ENCODE data around the gene CISD3. TPM values are rescaled to one million over a fixed set of nuclear protein-coding genes. Genes with fewer than 3 reads are reported as not detected.

The CISD3 gene
- total and polyA plus RNA-seq, 10 of the 15 experiments (the other 5 are each of a cell fraction or from before 2014, with no cell fraction given): 2.6 to 38.1 (median 8.1) TPM

GRCh38 chr17:38783227-38783626 is 53.1 kb downstream of the CISD3 start:
- Histone ChIP-seq H4K20me1 (ENCODE audit: control insufficient read depth, insufficient read depth) (no peaks in the 10 kb centered on the region), H3K4me3 (no peak overlapping the region), H3K79me2 (ENCODE audit: control insufficient read depth, insufficient read depth, low read length) (no peaks in the 10 kb centered on the region), H3K27me3 (replicated peaks in 1 of 2; ENCODE audit: control insufficient read depth in 2 of 2, insufficient read depth in 2 of 2, low read length in 1 of 2) (no peaks in the 10 kb centered on the region), H3K9ac (ENCODE audit: control insufficient read depth, insufficient read depth, low read length) (no peak overlapping the region), H3K4me1 (ENCODE audit: control insufficient read depth, insufficient read depth, low read length) (no peaks in the 10 kb centered on the region; the same call in 1 of the 2 replicates), H3K9me3 (replicated peaks; ENCODE audit: control insufficient read depth, insufficient read depth, low read length) (no peaks in the 10 kb centered on the region), H3K36me3 (ENCODE audit: control insufficient read depth in 2 of 2, insufficient read depth in 2 of 2, low read length in 1 of 2) (peaks cover 18 to 26% of the 10 kb centered on the region in 2 experiments), H2AFZ (ENCODE audit: control insufficient read depth, low read depth, low read length) (no peak overlapping the region), H3K27ac (ENCODE audit: control insufficient read depth, insufficient read depth) (no peak overlapping the region), H3K4me2 (ENCODE audit: control insufficient read depth, insufficient read depth) (no peak overlapping the region)
- no TSS peak for BruUV-seq (replicated peaks)
- WGBS (ENCODE audit: insufficient coverage, insufficient replicate concordance, low lambda C conversion rate, missing lambda C conversion rate): 82% methylated on average over 3 of the region's 3 CpGs
- ChIA-PET RAD21 (ENCODE audit: unreplicated experiment) (no interaction called here), POLR2A (interaction anchor here (0.6 kb wide), 1 partner anchor 21 kb away, joined by 3 read pairs; no protein-coding TSS in a partner anchor), CTCF (no interaction called here), SMC1A (ENCODE audit: uncharacterized antibody, unreplicated experiment) (no interaction called here)
- intact Hi-C loops (cut with micrococcal nuclease; ENCODE audit: unreplicated experiment): no loop called here
- FAIRE-seq (no peak), ATAC-seq (no peak), DNase-seq (ENCODE audit: low read depth, low spot score) (no peak)
- in situ Hi-C loops (cut with MboI): no loop called here
- no peak for TF ChIP-seq BHLHE40 (IDR thresholded peaks at IDR 0.05; ENCODE audit: borderline replicate concordance in 1 of 2, low read depth in 2 of 2, low read length in 1 of 2)

Small RNAs within 50 kb of the gene (microRNA-seq; reads per million reads assigned to microRNA genes)
- 2.3 reads per million, percentile 7 among the genes with 10 or more reads in this experiment for gene MIR4726
- 1.7 reads per million for gene MIR4734

Small RNAs within 50 kb of the gene (small RNA-seq; reads per million reads assigned to genes)
- gene MIR4726 (0.43 reads per million, percentile 5 among the genes with 10 or more reads in this experiment), gene MIR4734 (0.39 reads per million, percentile 3 among the genes with 10 or more reads in this experiment), gene RNA5SP440 (1.8 reads per million, percentile 58 among the genes with 10 or more reads in this experiment), gene RNU6-866P (not detected)

Other genes with a start within 250 kb of the CISD3 start
Only the 7 nearest of the 10 such genes appear.
- gene EPOP, start 55.4 kb upstream of the CISD3 start, total RNA-seq (2014; rRNA removed): 4.8 and 5.0 TPM in 2 replicates
- gene EPOP, start 55.4 kb upstream of the CISD3 start, total RNA-seq (2014; rRNA removed; fragmentation: Illumina TruSeq; extraction: Trizol): 3.3 and 3.6 TPM in 2 replicates
- gene EPOP, start 55.4 kb upstream of the CISD3 start, total RNA-seq (2021): 9.0 and 9.7 TPM in 2 replicates
- 7.7 and 8.2 TPM in 2 replicates for gene EPOP, start 55.4 kb upstream of the CISD3 start, polyA plus RNA-seq (2011; rRNA removed)
- gene EPOP, start 55.4 kb upstream of the CISD3 start, polyA plus RNA-seq (2014; fragmentation: Illumina TruSeq; extraction: Trizol): 3.9 and 4.0 TPM in 2 replicates
- 1 to 10 TPM in 1 of 2 experiments, under 1 TPM in 1; 0.53 to 1.4 TPM for gene EPOP, start 55.4 kb upstream of the CISD3 start, polyA plus RNA-seq (2014; fragmentation: Nextera tagmentation; extraction: Ambion mirVana)
- gene EPOP, start 55.4 kb upstream of the CISD3 start, polyA plus RNA-seq (2014; rRNA removed): 5.9 and 6.3 TPM in 2 replicates
- 1 to 10 TPM; 1.6 to 2.2 TPM for gene EPOP, start 55.4 kb upstream of the CISD3 start, polyA plus RNA-seq (2016; fragmentation: Nextera tagmentation; extraction: Ambion mirVana)
- gene MLLT6, start 25.1 kb upstream of the CISD3 start, total RNA-seq (2014; rRNA removed): 44.2 and 46.0 TPM in 2 replicates
- gene MLLT6, start 25.1 kb upstream of the CISD3 start, total RNA-seq (2014; rRNA removed; fragmentation: Illumina TruSeq; extraction: Trizol): 29.0 and 31.2 TPM in 2 replicates
- 89.0 and 105 TPM in 2 replicates for gene MLLT6, start 25.1 kb upstream of the CISD3 start, total RNA-seq (2021)
- gene MLLT6, start 25.1 kb upstream of the CISD3 start, polyA plus RNA-seq (2011; rRNA removed): 33.8 and 47.5 TPM in 2 replicates
- 35.2 and 43.6 TPM in 2 replicates for gene MLLT6, start 25.1 kb upstream of the CISD3 start, polyA plus RNA-seq (2014; fragmentation: Illumina TruSeq; extraction: Trizol)
- 1 to 10 TPM; 4.8 to 4.9 TPM for gene MLLT6, start 25.1 kb upstream of the CISD3 start, polyA plus RNA-seq (2014; fragmentation: Nextera tagmentation; extraction: Ambion mirVana)
- 75.7 and 82.4 TPM in 2 replicates for gene MLLT6, start 25.1 kb upstream of the CISD3 start, polyA plus RNA-seq (2014; rRNA removed)
- gene MLLT6, start 25.1 kb upstream of the CISD3 start, polyA plus RNA-seq (2016; fragmentation: Nextera tagmentation; extraction: Ambion mirVana): 1 to 10 TPM; 7.2 to 8.2 TPM
- 3.7 and 4.5 TPM in 2 replicates for gene PCGF2, start 18.0 kb downstream of the CISD3 start, total RNA-seq (2014; rRNA removed)
- gene PCGF2, start 18.0 kb downstream of the CISD3 start, total RNA-seq (2014; rRNA removed; fragmentation: Illumina TruSeq; extraction: Trizol): 2.7 and 3.1 TPM in 2 replicates
- gene PCGF2, start 18.0 kb downstream of the CISD3 start, total RNA-seq (2021): 35.6 and 40.4 TPM in 2 replicates
- 7.9 and 15.1 TPM in 2 replicates for gene PCGF2, start 18.0 kb downstream of the CISD3 start, polyA plus RNA-seq (2011; rRNA removed)
- gene PCGF2, start 18.0 kb downstream of the CISD3 start, polyA plus RNA-seq (2014; fragmentation: Illumina TruSeq; extraction: Trizol): 6.4 and 10.1 TPM in 2 replicates
- gene PCGF2, start 18.0 kb downstream of the CISD3 start, polyA plus RNA-seq (2014; fragmentation: Nextera tagmentation; extraction: Ambion mirVana): 1 to 10 TPM; 3.1 to 9.8 TPM
- 14.2 and 15.5 TPM in 2 replicates for gene PCGF2, start 18.0 kb downstream of the CISD3 start, polyA plus RNA-seq (2014; rRNA removed)
- gene PCGF2, start 18.0 kb downstream of the CISD3 start, polyA plus RNA-seq (2016; fragmentation: Nextera tagmentation; extraction: Ambion mirVana): 1 to 10 TPM; 3.0 to 4.1 TPM
- gene PSMB3, start 22.4 kb downstream of the CISD3 start, total RNA-seq (2014; rRNA removed): 420 and 425 TPM in 2 replicates
- 331 and 348 TPM in 2 replicates for gene PSMB3, start 22.4 kb downstream of the CISD3 start, total RNA-seq (2014; rRNA removed; fragmentation: Illumina TruSeq; extraction: Trizol)
- gene PSMB3, start 22.4 kb downstream of the CISD3 start, total RNA-seq (2021): 298 and 300 TPM in 2 replicates
- gene PSMB3, start 22.4 kb downstream of the CISD3 start, polyA plus RNA-seq (2011; rRNA removed): 295 and 448 TPM in 2 replicates
- 277 and 353 TPM in 2 replicates for gene PSMB3, start 22.4 kb downstream of the CISD3 start, polyA plus RNA-seq (2014; fragmentation: Illumina TruSeq; extraction: Trizol)
- gene PSMB3, start 22.4 kb downstream of the CISD3 start, polyA plus RNA-seq (2014; fragmentation: Nextera tagmentation; extraction: Ambion mirVana): 1,000 to 10,000 TPM; 1,622 to 2,130 TPM
- 499 and 533 TPM in 2 replicates for gene PSMB3, start 22.4 kb downstream of the CISD3 start, polyA plus RNA-seq (2014; rRNA removed)
- 100 to 1,000 TPM; 612 to 643 TPM for gene PSMB3, start 22.4 kb downstream of the CISD3 start, polyA plus RNA-seq (2016; fragmentation: Nextera tagmentation; extraction: Ambion mirVana)
- gene PIP4K2B, start 69.2 kb downstream of the CISD3 start, total RNA-seq (2014; rRNA removed): 15.3 and 15.8 TPM in 2 replicates
- 18.1 and 22.0 TPM in 2 replicates for gene PIP4K2B, start 69.2 kb downstream of the CISD3 start, total RNA-seq (2014; rRNA removed; fragmentation: Illumina TruSeq; extraction: Trizol)
- gene PIP4K2B, start 69.2 kb downstream of the CISD3 start, total RNA-seq (2021): 30.2 and 30.3 TPM in 2 replicates
- 16.7 and 22.4 TPM in 2 replicates for gene PIP4K2B, start 69.2 kb downstream of the CISD3 start, polyA plus RNA-seq (2011; rRNA removed)
- gene PIP4K2B, start 69.2 kb downstream of the CISD3 start, polyA plus RNA-seq (2014; fragmentation: Illumina TruSeq; extraction: Trizol): 24.8 and 26.6 TPM in 2 replicates
- 1 to 10 TPM; 3.8 to 4.0 TPM for gene PIP4K2B, start 69.2 kb downstream of the CISD3 start, polyA plus RNA-seq (2014; fragmentation: Nextera tagmentation; extraction: Ambion mirVana)
- gene PIP4K2B, start 69.2 kb downstream of the CISD3 start, polyA plus RNA-seq (2014; rRNA removed): 21.1 and 24.5 TPM in 2 replicates
- gene PIP4K2B, start 69.2 kb downstream of the CISD3 start, polyA plus RNA-seq (2016; fragmentation: Nextera tagmentation; extraction: Ambion mirVana): 1 to 10 TPM; 8.2 to 8.5 TPM
- gene CWC25, start 95.0 kb downstream of the CISD3 start, total RNA-seq (2014; rRNA removed): 14.7 and 17.5 TPM in 2 replicates
- 18.5 and 19.9 TPM in 2 replicates for gene CWC25, start 95.0 kb downstream of the CISD3 start, total RNA-seq (2014; rRNA removed; fragmentation: Illumina TruSeq; extraction: Trizol)
- 15.9 and 17.1 TPM in 2 replicates for gene CWC25, start 95.0 kb downstream of the CISD3 start, total RNA-seq (2021)
- gene CWC25, start 95.0 kb downstream of the CISD3 start, polyA plus RNA-seq (2011; rRNA removed): 29.6 and 30.7 TPM in 2 replicates
- 29.7 and 29.9 TPM in 2 replicates for gene CWC25, start 95.0 kb downstream of the CISD3 start, polyA plus RNA-seq (2014; fragmentation: Illumina TruSeq; extraction: Trizol)
- gene CWC25, start 95.0 kb downstream of the CISD3 start, polyA plus RNA-seq (2014; fragmentation: Nextera tagmentation; extraction: Ambion mirVana): 10 to 100 TPM; 25.0 to 29.7 TPM
- gene CWC25, start 95.0 kb downstream of the CISD3 start, polyA plus RNA-seq (2014; rRNA removed): 19.9 and 28.1 TPM in 2 replicates
- 10 to 100 TPM; 15.4 to 20.9 TPM for gene CWC25, start 95.0 kb downstream of the CISD3 start, polyA plus RNA-seq (2016; fragmentation: Nextera tagmentation; extraction: Ambion mirVana)
- gene RPL23, start 123.4 kb downstream of the CISD3 start, total RNA-seq (2014; rRNA removed): 2,317 and 2,414 TPM in 2 replicates
- gene RPL23, start 123.4 kb downstream of the CISD3 start, total RNA-seq (2014; rRNA removed; fragmentation: Illumina TruSeq; extraction: Trizol): 3,231 and 3,325 TPM in 2 replicates
- 2,200 and 2,256 TPM in 2 replicates for gene RPL23, start 123.4 kb downstream of the CISD3 start, total RNA-seq (2021)
- 2,867 and 3,528 TPM in 2 replicates for gene RPL23, start 123.4 kb downstream of the CISD3 start, polyA plus RNA-seq (2011; rRNA removed)
- gene RPL23, start 123.4 kb downstream of the CISD3 start, polyA plus RNA-seq (2014; fragmentation: Illumina TruSeq; extraction: Trizol): 4,821 and 5,052 TPM in 2 replicates
- gene RPL23, start 123.4 kb downstream of the CISD3 start, polyA plus RNA-seq (2014; fragmentation: Nextera tagmentation; extraction: Ambion mirVana): 1,000 to 10,000 TPM; 3,319 to 3,754 TPM
- 3,219 and 3,296 TPM in 2 replicates for gene RPL23, start 123.4 kb downstream of the CISD3 start, polyA plus RNA-seq (2014; rRNA removed)
- gene RPL23, start 123.4 kb downstream of the CISD3 start, polyA plus RNA-seq (2016; fragmentation: Nextera tagmentation; extraction: Ambion mirVana): 1,000 to 10,000 TPM; 2,341 to 2,536 TPM

Measured in GM12878 (cell line).